HG03280 (cell line): ENCODE measurements around the gene RLN3.

Experiments
- ATAC-seq: cut with Tn5 transposase; IDR thresholded peaks from one replicate; pipeline ENCODE4 v1.9.1; 2021; ENCODE audit warnings: mild to moderate bottlenecking, moderate library complexity; ENCODE audit not compliant: unreplicated experiment

Gene RLN3

GRCh38 chr19:14052470-14052869 lies 24.5 kb downstream of the RLN3 start:
- ATAC-seq, result no peak

- no peak for ATAC-seq
These were observed 25.1 kb downstream of the RLN3 start for GRCh38 chr19:14053032-14053431.

- ATAC-seq, result no peak
These were observed 25.6 kb downstream of the RLN3 start for GRCh38 chr19:14053500-14053899.

- no peak for ATAC-seq
These were observed 26.2 kb downstream of the RLN3 start for GRCh38 chr19:14054099-14054498.

DNA sequence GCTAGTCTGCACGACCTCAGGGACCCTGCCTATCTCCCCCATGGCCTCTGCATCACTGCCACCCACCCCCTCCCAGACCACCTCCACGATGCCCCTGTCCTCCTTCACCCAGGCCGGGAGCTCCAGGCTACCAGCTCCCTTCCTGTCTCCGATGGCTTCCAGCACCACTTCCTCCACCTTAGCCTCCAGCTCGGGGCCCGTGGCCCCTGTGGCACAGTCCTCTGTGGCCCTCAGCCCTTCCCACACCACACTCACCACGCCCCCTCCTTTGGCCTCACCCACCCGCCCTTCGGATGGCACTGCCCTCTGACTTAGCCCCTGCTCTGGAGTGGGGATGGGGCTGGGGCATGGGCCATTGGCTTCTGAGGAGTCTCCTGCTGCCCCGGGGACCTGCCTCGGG lies 26.8 kb downstream of the RLN3 start:
- no peak for ATAC-seq

GRCh38 chr19:14055396-14055795 lies 27.4 kb downstream of the RLN3 start:
- no peak for ATAC-seq

GRCh38 chr19:14056069-14056666 lies 28.2 kb downstream of the RLN3 start:
- ATAC-seq, result no peak

- ATAC-seq, result no peak
These were observed 28.9 kb downstream of the RLN3 start for GRCh38 chr19:14056741-14057356.

- ATAC-seq, result no peak
These were observed 30.5 kb downstream of the RLN3 start for GRCh38 chr19:14058182-14059092.

GRCh38 chr19:14059093-14059480 lies 31.1 kb downstream of the RLN3 start:
- no peak for ATAC-seq

DNA sequence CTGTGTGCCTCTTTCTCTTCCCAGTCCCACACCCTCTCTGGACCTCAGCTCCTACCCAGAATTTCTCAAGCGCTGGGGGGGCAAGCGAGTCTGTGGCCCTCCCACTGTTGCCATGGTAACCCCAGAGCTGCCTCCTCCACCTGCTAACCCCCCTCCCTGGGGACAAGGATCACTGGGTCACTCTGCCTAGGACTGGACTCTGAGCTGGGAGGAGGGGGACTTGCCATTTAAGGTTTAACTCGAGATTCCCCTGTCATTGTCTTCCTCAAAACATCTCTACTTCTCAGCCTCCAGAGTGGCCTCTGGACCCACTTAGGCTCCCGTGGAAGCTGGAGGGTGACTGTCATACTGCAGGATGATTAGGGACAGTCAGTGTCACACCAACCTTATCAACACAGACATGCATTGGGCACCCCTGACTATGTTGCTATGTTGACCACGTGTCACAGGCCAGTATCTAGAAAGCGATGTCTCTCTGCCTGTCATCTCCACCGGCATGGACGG lies 31.8 kb downstream of the RLN3 start:
- ATAC-seq, result no peak

- ATAC-seq, result no peak
These were observed 33.3 kb downstream of the RLN3 start for GRCh38 chr19:14061081-14061749.

DNA sequence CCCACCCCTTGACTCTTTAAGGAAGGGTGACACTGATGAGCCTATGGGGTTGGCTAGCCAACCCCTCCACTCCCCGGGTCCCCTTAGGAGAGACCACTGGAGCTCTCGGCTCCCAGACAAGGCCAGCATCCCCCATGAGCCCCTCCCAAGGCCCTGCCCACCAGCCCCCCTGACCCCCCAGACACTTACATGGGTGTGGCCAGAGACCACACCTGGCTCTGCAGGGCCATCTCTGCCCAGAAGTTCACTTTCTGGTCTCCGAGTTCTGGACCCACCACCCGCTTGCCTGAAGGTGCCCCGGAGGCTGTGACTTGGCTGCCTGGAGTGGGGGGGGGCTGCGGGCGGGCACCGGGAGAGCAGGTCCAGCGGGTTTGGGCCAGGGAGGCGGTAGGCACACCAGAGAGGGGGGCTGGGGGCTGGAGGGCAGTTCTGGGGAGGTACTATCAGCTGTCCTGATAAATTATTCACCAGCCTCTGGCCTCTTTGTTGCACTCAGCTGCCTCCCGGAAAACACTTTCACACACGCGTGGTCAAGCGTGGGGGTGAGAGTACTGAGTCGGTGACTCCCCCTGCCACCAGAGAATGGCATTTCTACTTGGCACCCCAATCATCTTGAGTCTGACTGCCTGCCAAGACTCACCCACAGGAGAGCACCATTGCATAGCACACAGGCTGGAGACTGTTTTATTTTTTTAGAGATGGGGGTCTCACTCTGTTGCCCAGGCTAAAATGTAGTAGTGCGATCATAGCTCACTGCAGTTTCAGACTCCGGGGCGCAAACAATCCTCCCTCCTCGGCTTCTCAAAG lies 34.0 kb downstream of the RLN3 start, which contains the start of gene PALM3:
PALM3 (minus strand) TSS at position 326 of the 807 bp plus-strand sequence; CDS start at position 230, 96 bp downstream.
- no peak for ATAC-seq

GRCh38 chr19:14062558-14062855 lies 34.6 kb downstream of the RLN3 start:
- ATAC-seq, result no peak

DNA sequence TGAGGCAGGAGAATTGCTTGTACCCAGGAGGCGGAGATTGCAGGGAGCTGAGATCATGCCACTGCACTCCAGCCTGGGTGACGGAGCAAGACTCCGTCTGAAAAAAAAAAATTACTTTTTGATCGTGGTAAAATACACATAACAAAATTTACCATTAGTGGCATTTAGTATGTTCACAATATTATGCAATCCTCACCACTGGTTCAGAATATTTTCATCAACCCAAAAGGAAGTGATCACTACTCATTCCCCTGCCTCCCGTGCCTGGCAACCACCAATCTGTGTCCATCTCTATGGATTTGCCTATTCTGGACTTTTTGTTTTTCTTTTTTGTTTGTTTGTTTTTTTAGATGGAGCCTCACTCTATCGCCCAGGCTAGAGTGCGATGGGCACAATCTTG lies 35.2 kb downstream of the RLN3 start:
- ATAC-seq, result no peak

DNA sequence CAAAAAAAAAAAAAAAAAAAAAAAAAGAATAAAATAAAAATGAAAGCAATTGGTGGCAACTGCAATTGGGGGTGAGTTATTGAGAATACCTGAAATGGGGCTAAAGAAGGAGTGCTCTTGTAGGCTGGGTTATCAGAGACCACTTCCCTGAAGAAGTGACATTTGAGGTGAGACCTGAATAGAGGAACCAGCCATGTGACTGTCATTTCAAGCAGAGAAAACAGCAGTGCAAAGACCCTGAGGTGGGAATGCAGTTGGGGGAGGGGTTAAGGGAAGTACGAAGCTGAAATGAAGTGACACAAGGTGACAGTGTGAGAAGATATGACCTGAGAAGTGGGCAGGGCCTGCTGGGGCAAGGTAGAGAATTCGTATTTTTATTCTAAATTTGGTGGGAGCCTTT lies 38.2 kb downstream of the RLN3 start:
- ATAC-seq, result no peak

DNA sequence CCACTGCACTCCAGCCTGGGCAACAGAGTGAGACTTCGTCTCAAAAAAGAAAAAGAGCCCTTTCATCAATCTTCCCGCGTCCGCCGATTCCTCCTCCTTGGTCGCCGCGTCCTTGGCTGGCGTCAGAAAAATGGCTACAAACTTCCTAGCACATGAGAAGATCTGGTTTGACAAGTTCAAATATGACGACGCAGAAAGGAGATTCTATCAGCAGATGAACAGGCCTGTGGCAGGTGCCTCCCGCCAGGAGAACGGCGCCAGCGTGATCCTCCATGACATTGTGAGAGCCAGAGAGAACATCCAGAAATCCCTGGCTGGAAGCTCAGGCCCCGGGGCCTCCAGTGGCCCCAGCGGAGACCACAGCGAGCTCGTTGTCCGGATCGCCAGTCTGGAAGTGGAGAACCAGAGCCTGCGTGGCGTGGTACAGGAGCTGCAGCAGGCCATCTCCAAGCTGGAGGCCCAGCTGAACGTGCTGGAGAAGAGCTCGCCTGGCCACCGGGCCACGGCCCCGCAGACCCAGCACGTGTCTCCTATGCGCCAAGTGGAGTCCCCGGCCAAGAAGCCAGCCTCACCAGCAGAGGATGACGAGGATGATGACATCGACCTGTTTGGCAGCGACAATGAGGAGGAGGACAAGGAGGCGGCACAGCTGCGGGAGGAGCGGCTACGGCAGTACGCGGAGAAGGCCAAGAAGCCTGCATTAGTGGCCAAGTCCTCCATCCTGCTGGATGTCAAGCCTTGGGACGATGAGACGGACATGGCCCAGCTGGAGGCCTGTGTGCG lies 42.5 kb downstream of the RLN3 start:
- no peak for ATAC-seq

DNA sequence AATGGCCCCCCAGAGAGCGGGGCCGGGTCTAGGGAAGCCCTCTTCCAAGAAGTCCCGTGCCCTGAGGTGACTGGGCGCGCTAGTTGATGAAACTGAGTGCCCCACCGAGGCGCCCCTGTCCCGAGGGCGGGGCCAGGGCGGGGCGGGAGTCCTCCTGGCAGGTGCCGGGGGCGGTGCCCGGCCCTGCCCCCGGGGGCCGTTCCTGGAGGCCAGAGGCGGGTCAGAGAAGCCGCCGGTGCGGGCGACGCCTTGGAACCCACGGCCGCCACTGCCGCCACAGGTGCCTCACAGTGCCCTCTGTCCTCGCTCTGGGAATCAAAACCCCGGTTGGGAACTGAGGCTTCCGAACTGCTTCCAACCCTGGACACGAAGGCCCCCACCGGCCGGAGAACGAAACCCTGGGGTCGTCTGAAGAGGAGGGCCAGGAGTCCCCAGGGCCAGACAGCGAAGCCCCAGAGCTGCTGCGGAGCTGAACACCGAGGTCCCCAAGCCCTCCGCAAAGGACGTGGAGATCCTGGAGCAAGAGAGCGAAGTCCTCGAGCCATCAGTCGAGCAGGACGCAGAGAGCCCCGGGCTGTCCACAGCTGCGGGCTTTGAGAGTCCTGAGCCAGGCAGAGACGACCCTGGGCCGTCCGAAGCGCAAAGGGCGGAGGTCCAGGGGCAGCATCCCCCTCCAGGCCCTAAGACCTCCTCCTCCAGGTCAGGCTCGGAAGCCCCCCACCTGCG lies 44.8 kb downstream of the RLN3 start, which contains the start of gene MISP3:
MISP3 (plus strand) TSS at position 252 of the 726 bp plus-strand sequence. CDS start 524 bp downstream, outside the sequence.
- ATAC-seq, result peak; percentile 15
